Ishikawa (cell line): ENCODE measurements around the gene YTHDF1.

ENCODE experiments used
- EP300 ChIP-seq: IDR thresholded peaks from 2 replicates; pipeline ENCODE4 v1.6.1; 2012; ENCODE audit warnings: borderline replicate concordance
- RAD21 ChIP-seq: IDR thresholded peaks from 2 replicates; pipeline ENCODE4 v1.6.1; 2012; ENCODE audit warnings: low read depth
- TAF1 ChIP-seq: IDR thresholded peaks from 2 replicates; pipeline ENCODE4 v1.6.1; 2012; ENCODE audit warnings: low read depth, mild to moderate bottlenecking
- TF ChIP-seq, protein P1 (sequence below): IDR thresholded peaks from 2 replicates; pipeline ENCODE4 v1.6.1; 2012
- TF ChIP-seq, protein P2 (sequence below): IDR thresholded peaks from 2 replicates; pipeline ENCODE4 v1.6.1; 2012
- TF ChIP-seq, protein P3 (sequence below): IDR thresholded peaks from 2 replicates; pipeline ENCODE4 v1.6.1; 2012; ENCODE audit warnings: low read depth, mild to moderate bottlenecking

DNA sequence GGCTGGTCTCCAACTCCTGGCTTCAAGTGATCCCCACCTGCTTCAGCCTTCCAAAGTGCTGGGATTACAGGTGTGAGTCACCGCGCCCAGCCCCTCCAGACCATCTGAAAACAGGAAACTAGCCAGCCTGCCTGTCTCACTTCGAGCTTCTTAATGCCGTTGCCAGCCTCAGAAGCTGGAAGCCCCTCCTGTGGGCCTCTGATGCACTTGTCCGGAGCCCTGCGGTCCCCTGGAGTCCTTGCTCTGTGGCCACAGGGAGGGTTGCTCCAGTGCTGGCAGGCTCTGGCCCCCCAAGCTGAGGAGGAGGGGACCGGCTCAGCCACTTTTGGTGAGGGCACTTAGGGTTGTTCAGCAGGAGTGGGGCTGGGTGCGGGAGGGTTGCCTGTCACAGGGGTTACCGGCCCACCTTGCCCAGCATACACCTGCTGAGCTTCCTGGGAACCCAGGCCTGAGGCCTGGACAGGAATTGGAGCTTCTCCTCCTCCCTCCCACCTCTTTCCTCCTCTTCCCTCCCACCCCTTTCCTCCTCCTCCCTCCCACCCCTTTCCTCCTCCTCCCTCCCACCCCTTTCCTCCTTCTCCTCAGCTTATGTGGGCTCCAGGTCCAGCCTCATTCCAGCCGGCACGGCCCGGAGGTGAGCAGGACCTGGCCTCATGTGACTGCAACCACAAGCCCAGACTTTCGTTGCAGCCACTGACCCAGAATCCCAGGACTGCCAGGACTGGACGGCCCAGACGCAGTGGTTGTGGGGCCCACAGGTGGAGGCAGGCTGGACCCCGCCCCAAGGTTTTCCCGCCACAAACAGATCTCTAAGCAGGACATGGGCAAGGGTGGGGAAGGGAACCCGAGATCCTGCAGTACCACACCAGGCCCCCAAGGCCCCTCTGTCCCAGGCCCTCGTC is 10.4 kb upstream of the YTHDF1 start:
- TF ChIP-seq EP300 (no peak), RAD21 (no peak), TAF1 (no peak)
- TF ChIP-seq, protein P1, sequence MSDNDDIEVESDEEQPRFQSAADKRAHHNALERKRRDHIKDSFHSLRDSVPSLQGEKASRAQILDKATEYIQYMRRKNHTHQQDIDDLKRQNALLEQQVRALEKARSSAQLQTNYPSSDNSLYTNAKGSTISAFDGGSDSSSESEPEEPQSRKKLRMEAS: no peak
- TF ChIP-seq, protein P2, sequence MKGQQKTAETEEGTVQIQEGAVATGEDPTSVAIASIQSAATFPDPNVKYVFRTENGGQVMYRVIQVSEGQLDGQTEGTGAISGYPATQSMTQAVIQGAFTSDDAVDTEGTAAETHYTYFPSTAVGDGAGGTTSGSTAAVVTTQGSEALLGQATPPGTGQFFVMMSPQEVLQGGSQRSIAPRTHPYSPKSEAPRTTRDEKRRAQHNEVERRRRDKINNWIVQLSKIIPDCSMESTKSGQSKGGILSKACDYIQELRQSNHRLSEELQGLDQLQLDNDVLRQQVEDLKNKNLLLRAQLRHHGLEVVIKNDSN: no peak
- TF ChIP-seq, protein P3, sequence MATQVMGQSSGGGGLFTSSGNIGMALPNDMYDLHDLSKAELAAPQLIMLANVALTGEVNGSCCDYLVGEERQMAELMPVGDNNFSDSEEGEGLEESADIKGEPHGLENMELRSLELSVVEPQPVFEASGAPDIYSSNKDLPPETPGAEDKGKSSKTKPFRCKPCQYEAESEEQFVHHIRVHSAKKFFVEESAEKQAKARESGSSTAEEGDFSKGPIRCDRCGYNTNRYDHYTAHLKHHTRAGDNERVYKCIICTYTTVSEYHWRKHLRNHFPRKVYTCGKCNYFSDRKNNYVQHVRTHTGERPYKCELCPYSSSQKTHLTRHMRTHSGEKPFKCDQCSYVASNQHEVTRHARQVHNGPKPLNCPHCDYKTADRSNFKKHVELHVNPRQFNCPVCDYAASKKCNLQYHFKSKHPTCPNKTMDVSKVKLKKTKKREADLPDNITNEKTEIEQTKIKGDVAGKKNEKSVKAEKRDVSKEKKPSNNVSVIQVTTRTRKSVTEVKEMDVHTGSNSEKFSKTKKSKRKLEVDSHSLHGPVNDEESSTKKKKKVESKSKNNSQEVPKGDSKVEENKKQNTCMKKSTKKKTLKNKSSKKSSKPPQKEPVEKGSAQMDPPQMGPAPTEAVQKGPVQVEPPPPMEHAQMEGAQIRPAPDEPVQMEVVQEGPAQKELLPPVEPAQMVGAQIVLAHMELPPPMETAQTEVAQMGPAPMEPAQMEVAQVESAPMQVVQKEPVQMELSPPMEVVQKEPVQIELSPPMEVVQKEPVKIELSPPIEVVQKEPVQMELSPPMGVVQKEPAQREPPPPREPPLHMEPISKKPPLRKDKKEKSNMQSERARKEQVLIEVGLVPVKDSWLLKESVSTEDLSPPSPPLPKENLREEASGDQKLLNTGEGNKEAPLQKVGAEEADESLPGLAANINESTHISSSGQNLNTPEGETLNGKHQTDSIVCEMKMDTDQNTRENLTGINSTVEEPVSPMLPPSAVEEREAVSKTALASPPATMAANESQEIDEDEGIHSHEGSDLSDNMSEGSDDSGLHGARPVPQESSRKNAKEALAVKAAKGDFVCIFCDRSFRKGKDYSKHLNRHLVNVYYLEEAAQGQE: no peak
